Activated CD8-positive, alpha-beta memory T cell treated with anti-CD3 and anti-CD28 coated beads for 4 hours (primary cell): ENCODE measurements around the gene MAP6.
A peak's percentile ranks its signal among the peaks of the same experiment; 100 is the strongest.
"Not testable (repeated sequence)": the region's sequence is repeated elsewhere in the genome, so short reads cannot be mapped to it uniquely, and the experiment has no call there.

Experiments
- DNase-seq, 2 donors: peaks; one replicate each; pipeline ENCODE4 v3.0.0-alpha.2; 2020; ENCODE audit warnings: low read depth in 2 of 2

Gene MAP6

DNA sequence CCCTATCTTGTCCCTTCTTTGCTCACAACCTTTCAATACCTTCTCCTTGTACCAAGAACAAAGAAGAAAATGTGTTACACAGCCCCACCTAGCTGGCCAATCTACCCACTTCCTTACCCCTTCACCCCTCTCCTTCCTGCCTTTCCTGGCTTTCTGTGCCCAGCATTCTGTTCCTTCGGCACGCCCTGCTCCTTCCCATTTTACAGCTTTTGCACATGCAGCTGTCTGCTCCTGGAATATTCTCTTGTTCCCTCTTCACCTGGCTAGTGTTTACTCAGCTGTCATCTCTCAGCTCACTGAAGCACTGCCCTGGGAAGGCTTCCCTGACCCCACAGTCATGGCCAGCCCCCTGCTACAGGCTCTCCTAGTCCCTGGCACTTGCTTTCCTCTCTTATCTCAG, 76.1 kb downstream of the MAP6 start:
- DNase-seq = no peak

DNA sequence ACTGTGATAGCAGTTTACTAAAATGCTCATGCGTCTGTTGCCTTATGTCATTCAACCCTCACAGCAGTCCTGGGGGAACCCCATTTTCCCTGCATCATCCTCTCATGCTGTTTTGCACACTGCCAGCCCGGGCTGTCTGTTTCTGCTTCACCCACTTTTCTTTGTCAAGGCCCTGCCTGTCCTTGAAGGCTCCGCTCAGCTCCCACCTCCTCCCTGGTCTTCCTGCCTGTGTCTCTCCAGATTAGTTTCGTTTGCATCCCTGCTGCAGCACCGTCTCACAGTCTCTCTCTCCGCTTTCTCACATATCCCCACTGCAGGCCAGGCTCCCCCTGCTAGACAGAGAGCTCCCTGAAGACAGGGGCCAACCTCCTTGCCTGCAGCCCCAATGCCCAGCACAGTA, 76.9 kb downstream of the MAP6 start:
- no peak for DNase-seq

DNA sequence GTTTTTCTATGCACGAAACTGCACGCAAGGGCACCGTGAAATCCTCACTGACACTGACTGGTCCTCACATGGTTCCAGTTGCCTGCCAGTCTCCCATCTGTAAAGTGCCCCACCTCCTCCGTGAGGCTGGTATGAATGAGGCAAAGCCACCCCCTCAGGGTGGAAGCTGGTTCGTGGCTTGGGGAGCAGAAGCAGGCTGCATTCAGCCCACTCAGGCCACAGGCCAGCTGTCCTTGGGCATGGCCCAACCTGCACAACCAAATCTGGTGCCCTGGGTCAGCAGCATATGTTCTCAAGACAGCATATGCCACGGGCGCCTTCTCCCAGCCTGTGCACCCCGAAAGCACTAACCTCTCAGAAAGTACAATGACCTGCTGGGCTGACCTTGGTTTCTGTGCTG, 77.5 kb downstream of the MAP6 start:
- DNase-seq = no peak

DNA sequence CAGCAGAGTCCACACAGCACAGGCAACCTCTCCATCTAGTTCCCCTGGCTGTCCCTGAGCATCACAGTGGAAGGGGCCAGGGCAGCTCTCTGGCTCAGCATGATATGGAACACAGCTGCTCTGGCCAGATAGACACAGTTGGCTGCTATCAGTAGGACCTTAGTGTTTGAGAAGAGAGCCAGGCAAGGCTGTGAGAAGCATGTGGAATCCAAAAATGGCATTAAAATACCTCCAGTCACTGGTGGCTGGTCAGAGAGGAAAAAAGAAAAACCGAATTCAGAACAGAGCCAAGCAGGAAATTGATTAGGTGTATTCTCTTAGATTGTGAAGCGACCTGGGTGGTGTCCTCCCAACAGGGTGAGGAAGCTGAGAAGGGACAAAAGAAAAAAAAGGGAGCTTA, 78.9 kb downstream of the MAP6 start:
- DNase-seq = no peak

DNA sequence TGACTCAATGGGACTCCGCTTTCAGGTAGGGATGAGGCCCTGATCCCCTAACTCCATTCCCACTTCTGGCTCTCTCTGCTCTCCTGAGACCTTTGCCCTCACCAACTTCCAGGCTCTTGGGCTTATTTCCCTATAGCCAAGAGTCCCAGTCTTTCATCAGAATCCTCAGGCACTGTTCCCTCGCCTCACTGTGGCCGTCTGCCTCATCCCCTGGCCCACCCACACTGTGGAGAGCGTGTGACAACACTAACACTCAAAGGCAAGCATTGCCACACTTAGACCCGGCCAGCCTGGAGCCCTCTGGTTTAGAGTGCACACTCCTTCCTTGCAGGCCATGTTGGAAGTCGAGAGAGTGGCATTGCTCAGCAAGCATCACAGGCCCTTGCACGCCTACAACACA, 79.8 kb downstream of the MAP6 start:
- no peak for DNase-seq

DNA sequence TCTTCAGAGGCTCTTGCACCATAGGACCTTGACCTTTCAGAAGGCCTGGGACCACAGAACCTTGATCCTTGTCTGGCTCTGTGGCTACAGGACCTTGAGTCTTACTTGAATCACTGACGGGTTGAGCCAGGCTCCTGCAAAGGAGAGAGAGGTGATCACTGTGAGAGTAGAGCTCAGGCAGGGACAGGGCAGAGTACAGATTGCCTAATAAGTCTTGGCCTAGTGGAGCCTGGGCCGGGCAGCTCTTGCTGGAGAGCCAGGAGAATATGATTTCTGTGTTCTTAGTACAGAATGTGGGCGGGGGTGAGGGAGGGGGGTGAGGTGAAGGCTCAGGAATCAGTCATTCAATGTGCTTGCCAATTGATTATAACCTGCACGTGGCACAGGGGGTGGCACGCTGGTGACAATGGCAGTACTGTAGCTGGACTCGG, 80.8 kb downstream of the MAP6 start:
- no peak for DNase-seq

DNA sequence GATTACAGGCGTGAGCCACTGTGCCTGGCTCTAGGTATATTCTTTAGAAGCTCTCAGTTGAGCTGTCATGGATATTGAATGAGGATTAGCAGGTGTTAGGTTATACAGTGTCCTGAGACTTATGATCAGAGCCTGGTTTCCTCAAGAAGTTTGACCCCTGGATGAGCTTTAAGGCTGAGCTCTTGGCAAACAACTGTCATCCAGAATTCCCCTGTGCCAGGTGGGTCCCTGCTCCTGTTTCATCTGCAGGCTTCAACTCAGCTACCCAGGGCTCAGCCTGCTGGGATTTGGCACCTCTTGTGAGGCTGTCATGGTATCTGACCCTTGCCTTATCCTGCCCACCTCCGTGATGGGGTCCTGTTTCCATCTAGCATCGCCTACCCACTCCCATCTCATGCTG, 82.4 kb downstream of the MAP6 start:
- DNase-seq = no peak

DNA sequence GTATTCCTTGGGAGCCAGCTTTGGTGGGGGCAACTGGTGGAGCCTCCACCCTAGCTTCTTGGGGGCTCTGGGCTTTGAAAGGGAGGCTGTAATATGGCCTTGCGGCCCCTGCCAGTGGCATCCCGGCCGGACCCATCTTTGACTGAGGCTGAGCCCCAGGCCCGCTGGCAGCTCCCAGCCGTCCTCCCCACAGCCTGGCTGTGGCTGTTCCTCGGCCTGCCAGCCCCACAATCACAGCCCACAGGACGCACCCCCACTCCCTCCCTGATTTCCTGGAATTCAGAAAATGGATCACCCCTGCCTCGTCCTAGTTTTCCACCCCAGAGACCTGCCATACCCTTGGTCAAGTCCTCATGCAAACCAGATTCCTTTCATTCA, 83.6 kb downstream of the MAP6 start:
- no peak for DNase-seq

DNA sequence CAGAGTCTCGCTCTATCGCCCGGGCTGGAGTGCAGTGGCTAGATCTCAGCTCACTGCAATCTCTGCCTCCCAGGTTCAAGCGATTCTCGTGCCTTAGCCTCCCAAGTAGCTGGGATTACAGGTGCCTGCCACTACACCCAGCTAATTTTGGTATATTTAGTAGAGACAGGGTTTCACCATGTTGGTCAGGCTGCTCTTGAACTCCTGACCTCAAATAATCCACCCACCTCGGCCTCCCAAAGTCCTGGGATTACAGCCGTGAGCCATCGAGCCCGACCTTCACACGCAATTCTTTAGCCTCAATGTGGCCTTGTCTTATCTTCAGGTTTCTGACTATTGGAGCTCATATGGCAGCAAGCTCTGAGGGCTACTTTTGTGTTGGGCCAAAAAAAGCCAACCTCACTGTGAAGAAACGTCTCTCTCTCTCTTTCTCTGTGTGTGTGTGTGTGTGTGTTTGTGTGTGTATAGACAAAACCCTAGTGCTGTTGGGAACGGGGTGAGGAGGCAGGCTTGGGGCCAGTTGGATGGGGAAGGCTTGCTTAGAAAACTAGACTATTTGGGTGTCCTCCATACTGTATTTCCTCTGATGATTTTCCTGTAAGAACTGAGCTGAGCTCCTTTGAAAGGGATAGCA, 84.1 kb downstream of the MAP6 start:
- DNase-seq = not testable (repeated sequence)

DNA sequence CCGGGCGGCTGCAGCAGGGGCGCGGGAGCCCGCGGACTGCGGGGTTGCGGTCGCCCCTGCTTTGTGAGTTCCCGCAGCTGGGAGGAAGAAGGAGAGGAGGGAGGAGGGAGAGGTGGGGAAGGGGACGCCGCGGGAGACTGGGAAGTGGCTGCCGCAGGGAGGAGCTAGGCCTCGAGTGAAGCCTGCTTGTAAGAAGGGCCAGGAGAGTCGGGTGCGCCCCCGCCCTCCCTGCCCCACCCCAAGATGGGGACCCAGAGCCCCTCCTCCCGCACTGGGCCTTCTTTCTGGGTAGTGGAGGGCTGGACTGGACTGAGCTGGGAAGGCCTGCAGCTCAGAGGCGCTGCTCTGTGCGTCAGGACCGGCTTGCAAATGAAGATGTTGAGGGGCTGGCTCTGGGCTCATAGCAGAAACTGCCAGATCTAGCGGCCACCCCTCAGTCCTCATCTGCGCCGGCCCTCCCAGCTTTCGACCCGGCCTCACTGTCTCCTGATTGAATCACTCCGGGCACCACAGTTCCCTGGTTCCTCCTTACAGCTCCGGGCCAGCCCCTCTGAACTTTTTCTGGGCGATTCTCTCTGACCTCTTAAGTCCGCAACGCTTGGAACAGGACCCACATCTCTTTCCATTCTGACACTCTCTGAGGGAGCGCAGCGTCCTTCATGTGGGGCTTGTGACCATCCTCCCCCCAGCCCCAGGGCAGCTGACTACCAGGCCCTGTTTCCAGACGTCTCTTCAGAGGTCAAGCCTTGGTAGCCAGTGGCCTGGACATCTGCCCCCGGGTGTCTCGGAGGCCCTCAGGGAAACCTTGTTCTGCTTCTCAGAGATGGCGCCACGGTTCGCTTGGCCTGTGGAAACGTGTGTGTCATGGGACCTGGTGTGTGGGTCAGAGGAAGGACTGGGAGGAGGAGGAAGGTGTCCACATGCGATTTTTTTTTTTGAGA, 84.8 kb downstream of the MAP6 start:
- DNase-seq = no peak

DNA sequence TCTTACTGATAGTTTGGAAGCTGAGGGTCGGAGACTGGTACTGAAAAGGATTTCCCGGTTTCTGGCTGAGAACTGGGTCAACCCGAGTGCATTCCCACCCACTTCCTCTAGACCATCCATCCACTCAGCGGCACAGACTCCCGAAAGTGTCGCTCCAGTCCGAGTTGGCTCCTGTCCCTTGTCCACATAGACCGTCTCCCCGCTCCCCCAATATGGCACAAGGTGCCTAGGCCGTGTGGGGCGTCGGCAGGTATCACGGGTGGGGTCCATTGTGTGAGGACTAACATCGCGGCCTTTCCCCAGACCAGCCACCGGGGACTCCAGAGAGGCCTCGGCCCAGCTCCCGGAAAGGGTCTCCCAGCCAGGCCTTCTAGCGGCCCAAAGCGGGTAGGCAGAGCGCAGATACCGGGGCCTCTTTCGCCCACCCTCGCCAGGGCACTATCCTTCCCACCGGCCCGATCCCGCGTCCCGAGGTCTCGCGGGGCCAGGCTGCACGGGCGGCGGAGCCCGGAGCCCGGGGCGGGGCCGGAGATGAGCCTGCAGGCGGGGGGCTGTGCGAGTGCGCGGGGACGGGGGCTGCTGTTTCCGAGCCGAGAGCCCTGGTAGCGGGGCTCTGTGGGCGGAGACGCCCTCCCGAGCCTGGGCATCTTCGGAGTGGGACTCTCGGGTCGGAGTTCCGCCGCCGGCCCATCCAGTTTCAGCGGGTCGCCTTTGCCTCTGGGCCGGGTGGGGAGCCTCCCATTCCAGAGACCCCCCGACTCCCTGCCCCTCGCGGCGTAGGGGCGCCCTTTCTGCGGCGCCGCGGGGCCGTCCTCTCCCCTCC, 85.7 kb downstream of the MAP6 start:
- peak in 1 of 2 donors; percentile 24 for DNase-seq

DNA sequence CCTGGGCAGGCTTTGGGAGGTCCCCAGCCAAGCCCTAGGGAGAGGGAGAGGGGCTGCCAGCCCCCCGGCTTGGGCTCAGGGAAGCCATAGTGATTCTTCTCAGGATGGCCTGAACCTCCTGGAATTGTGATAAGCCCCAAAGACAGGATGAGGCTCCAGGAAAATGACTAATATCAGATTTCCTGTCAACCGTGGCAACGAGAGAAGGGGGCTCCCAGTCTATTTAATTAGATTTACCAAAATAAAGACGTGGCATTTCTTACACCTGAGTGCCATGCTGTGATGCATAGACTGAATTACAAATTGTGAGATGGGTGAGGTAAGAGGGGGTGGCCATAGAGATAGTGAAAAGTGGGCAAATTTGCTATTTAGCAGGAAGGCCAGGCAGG, 86.3 kb downstream of the MAP6 start:
- no peak for DNase-seq

DNA sequence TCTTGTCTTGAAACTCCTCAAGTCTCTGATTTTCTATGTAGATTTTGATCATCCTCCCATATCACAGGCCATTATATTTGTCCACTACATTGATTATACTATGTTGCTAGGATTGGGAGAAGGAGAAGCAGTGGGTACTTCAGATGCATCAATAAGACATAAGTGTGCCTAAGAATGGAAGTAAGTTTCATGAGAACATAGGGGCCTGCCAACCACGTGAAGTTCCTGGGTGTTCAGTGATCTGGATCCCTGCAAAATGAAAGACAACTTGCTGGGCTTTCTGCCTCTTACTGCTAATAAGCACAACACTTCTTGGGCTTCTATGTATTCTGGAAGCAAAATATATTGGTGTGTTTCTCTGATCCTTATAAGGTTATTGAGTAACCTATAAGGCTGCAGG, 89.0 kb downstream of the MAP6 start:
- no peak for DNase-seq

DNA sequence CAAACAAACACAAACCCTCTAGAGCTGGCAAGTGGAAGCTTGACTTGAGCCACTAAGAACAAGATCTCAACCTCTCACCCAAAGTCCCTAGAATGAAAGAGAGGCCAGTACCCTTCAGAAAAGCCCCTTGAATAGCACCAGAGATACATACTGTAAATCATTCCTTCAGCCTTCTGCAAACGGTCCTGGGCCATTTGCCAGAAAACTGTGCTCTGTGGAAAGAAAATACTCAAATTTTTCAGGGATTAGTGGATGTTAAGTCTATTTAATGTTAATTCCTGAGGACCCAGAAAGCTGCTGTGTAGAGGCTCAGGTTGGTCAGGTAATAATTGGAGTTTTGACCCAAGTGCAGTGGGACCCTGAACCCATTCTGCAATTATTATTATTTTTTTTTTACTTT, 89.9 kb downstream of the MAP6 start:
- DNase-seq = no peak

DNA sequence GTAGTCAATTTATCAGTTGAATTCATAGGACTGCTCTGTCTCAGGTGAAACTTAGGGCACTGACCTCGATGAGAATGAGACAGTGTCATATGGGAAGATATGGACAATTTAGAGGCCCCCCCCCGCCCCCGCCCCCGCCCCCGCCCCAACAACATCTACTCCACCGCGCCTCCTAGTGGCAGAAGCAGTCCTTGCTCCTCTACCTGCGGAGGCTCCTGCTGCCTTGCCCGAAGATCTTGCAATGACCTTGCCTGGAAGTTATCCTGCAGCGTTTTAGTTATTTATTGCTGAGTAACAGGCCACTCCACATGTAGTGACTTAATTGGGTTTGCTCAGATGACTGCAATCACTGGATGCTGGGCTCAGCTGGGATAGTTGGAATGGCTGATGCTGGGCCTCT, 91.6 kb downstream of the MAP6 start:
- peak; percentile 15 to 24 for DNase-seq

DNA sequence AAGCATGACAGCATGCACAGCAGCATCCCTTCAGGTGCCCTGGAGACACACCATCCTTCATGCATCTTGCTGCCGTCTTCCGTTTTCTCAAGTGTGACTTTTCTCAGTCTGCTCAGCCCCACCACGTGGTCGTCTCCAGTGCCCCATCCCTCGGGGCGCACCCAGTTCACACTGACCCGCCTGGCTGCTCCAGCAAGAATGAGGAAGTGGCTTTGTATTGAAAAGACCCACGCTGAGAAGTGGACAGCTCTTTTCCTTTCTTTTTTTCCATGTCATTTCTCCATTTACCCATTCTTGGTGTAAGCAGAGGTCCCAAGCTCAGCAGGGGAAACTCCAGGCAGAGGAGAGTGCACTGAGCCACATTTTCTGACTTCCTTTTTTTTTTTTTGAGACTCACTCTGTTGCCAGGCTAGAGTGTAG, 92.3 kb downstream of the MAP6 start:
- no peak for DNase-seq

DNA sequence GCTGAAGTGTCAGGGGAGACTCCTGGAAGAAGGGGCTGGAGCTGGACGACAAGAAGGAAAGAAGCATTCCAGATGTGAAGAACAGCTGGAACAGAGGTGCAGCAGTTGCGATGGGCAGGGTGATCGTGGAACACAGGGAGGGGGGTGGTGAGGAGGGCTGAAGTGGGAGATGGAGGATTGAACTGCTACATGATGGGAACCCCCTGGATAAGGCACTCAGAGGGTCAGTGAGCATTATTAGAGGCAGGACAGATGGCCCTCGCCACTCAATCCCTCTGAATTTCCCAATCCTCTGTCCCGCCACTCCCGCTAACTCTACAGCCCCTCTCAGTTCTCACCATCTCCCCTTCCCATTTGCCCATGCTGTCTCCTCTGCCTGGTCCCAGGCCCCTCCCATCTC, 92.8 kb downstream of the MAP6 start:
- DNase-seq = no peak

DNA sequence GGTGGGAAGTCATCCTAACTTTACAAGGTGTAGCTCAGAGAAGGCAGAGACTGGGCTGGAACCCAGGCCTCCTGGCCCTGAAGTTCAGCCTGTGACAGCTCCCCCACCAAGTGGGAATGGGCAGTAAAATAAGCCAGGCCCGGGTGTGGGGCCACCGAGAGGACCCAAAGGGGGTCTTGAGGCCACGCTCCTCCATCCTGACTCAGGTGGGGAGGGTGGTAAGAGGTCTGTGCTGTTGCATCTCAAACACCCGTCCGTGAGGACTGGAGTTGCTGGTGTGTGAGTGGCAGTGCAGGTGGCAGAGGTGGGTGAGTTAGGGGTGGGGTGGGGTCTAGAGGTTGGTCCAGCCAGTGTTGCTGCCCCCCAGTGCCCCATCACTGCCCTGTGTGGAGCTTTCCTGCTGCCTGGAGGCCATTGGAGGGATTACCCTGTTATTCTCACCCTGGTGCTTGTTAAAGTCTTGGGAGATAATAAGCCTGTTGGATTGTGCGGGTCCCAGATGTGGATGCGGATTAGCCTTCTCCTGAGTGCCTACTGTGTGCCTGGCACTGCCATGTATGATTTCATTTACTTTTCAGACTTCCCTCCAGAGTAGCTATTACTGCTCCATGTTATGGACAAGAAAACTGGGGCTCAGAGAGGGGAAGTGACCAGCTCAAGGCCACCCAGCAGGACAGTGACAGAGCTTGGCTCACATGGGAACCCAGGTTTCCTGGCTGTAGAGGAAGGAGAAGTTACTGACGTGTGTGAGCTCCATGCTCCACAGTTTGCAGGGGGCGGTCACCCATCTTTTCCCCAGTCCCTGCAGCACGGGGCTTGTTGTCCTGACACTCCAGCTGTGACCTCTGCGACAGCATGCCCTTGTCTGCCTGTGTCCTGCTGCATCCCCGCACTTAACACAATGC, 93.9 kb downstream of the MAP6 start:
- DNase-seq = no peak

DNA sequence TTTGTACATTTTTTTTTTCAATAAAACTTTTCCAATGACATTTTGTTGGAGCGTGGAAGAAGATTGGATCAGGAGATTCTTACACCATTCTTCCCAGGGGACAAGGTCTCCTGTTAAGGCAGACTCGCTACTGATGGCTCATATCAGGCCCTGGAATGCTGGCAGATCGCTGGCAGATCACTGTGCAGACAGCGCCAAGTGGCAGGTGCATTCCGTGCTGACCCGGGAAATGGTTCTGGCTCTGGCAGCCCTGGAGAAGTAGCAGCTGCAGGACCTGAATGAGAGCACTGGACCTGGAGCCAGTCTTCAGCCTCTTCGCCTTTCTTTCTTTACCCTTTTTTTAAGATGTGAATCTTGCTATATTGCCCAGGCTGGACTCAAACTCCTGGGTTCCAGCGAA, 96.1 kb downstream of the MAP6 start:
- no peak for DNase-seq

DNA sequence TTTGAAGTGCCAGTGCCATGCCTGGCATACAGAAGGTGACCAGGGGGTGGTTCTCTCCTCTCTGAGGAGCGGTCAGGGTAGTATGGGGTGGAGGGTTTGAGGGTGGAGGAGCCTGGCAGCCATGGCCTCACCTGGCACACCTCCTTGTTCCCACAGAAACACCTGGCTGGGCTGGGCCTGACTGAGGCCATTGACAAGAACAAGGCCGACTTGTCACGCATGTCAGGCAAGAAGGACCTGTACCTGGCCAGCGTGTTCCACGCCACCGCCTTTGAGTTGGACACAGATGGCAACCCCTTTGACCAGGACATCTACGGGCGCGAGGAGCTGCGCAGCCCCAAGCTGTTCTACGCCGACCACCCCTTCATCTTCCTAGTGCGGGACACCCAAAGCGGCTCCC, 97.2 kb downstream of the MAP6 start:
- DNase-seq = no peak

DNA sequence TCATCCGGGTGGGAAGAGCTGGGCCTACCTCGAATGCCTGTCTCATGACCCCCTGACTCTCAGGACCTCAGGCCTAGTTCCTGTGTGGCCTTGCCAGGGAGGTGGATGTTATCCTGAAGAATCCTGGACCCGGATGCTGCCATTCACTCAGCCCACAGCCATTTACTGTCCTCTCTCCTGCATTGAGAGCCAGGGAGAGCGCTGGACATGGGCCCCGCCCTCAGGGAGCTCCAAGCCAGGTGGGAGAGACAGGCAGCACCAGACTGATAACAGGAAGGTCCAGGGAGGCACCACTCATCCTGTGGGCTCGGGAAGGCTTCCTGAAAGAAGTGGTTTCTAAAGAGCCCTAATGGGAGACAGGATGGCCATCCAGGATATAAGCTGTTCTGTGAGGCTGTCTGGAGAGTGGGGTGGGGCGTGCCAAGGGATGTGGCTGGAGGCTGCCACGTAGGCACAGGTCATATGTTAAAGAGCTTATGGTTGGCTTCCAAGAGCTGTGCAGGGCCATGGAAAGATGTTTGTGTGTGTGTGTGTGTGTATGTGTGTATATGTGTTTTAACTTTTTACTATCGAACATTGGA, 98.2 kb downstream of the MAP6 start:
- DNase-seq = no peak
